Progenitor cell of endocrine pancreas (in vitro differentiated cells): ENCODE data around the gene LIPH. TPM values are rescaled to one million over a fixed set of nuclear protein-coding genes. Genes with fewer than 3 reads are reported as not detected.
A peak's percentile ranks its signal among the peaks of the same experiment; 100 is the strongest.

Experiments
- DNase-seq: peaks from one replicate; pipeline ENCODE4 v3.0.0; 2021; ENCODE audit warnings: low spot score; ENCODE audit not compliant: unreplicated experiment
- H3K27ac Mint-ChIP-seq: 2 replicates; pipeline ENCODE4 v1.8.0; 2021; ENCODE audit warnings: mild to moderate bottlenecking, moderate library complexity, mixed read lengths
- H3K27me3 Mint-ChIP-seq: 2 replicates; pipeline ENCODE4 v1.8.0; 2021; ENCODE audit warnings: mixed read lengths
- H3K36me3 Mint-ChIP-seq: 2 replicates; pipeline ENCODE4 v1.8.0; 2022; ENCODE audit warnings: mixed read lengths; ENCODE audit not compliant: insufficient read depth
- H3K4me1 Mint-ChIP-seq: 2 replicates; pipeline ENCODE4 v1.8.0; 2021; ENCODE audit warnings: low read depth, mixed read lengths
- H3K4me3 Mint-ChIP-seq: 2 replicates; pipeline ENCODE4 v1.8.0; 2021; ENCODE audit warnings: low read depth, mild to moderate bottlenecking, moderate library complexity, mixed read lengths
- H3K9me3 Mint-ChIP-seq: 2 replicates; pipeline ENCODE4 v1.8.0; 2021; ENCODE audit warnings: low read depth, mixed read lengths
- CTCF ChIP-seq: fragments of 200-600 bp; sonication (generic); IDR thresholded peaks from one replicate; pipeline ENCODE4 v1.5.0; 2021; ENCODE audit warnings: antibody characterized with exemption, mild to moderate bottlenecking; ENCODE audit not compliant: unreplicated experiment
- total RNA-seq: library from RNA; stranded (reverse); gene quantifications from 2 replicates; pipeline ENCODE4 v1.2.1, GENCODE V29; 2021

LIPH gene
- total RNA-seq, 1 donor from 2014 or later: 0.79 TPM

- Mint-ChIP-seq H3K9me3 (no peaks in the 10 kb centered on the region), H3K4me3 (no peak overlapping the region), H3K27ac (no peak overlapping the region), H3K4me1 (no peaks in the 10 kb centered on the region), H3K36me3 (peaks cover 12% of the 10 kb centered on the region), H3K27me3 (no peaks in the 10 kb centered on the region)
- TF ChIP-seq CTCF: no peak
- DNase-seq: no peak
These were observed 86.9 kb downstream of the LIPH start for GRCh38 chr3:185465471-185465870.

DNA sequence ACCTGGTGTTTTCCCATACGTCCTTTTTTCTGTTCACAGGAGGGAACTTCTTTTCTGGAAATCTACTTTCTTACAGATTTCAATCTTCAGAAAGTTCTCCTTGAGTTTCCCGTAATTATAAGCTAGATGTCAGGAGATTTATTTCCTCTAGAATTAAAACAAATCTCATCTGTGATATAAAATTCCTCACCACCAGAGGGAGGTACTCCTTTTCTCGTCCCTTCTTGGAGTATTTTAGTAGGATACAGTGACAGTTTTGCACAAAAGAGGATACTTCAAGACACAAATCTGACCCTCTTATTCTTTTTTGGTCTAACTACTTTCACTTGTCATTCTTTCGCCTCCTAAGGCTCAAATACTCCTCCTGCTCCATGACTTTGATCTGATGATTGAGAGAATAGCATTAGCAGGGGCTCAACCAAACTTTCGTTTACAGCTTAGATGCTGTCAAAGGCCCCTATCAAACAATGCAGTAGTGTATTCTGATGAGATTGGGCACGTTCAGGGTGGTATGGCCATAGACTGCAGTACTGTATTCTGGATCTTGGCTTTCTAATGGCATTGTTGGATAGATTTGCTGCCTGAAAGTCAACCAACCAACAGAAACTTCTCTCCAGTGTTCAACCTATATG, 91.6 kb downstream of the LIPH start:
- Mint-ChIP-seq H3K27ac (no peak overlapping the region), H3K9me3 (no peaks in the 10 kb centered on the region), H3K4me3 (no peak overlapping the region), H3K4me1 (no peaks in the 10 kb centered on the region), H3K36me3 (peaks cover 3% of the 10 kb centered on the region), H3K27me3 (no peaks in the 10 kb centered on the region)
- no peak for DNase-seq
- peak; percentile 49 for TF ChIP-seq CTCF

GRCh38 chr3:185460309-185460708, 92.1 kb downstream of the LIPH start:
- no peaks in the 10 kb centered on the region for H3K27me3 Mint-ChIP-seq
- H3K36me3 Mint-ChIP-seq: peaks cover 1% of the 10 kb centered on the region
- DNase-seq: no peak
- no peaks in the 10 kb centered on the region for H3K9me3 Mint-ChIP-seq
- H3K4me3 Mint-ChIP-seq: no peak overlapping the region
- H3K4me1 Mint-ChIP-seq: no peaks in the 10 kb centered on the region
- no peak overlapping the region for H3K27ac Mint-ChIP-seq
- TF ChIP-seq CTCF: no peak

DNA sequence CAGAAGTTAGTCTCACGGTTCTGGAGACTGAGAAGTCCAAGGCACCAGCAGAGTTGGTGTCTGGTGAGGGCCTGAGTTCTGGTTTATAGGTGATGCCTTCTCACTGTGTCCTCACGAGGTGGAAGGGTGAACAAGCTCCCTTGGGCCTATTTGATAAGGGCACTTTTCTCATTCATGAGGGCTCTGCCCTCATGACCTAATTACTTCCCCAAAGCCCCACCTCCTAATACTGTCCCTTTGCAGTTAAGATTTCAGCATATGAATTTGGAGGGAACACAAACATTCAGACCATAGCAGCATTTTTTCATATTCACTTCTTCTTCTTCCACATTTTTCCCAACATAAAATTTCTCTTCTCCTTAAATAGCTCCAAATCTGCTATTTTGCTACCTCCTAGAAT, 95.0 kb downstream of the LIPH start:
- no peak for TF ChIP-seq CTCF
- Mint-ChIP-seq H3K36me3 (peaks cover 6% of the 10 kb centered on the region), H3K4me1 (no peaks in the 10 kb centered on the region), H3K27me3 (no peaks in the 10 kb centered on the region), H3K27ac (no peak overlapping the region), H3K4me3 (no peak overlapping the region), H3K9me3 (no peaks in the 10 kb centered on the region)
- DNase-seq: no peak

Other genes with a start within 250 kb of the LIPH start
- 29.6 and 31.0 TPM in 2 replicates for gene MAP3K13, start 189.5 kb downstream of the LIPH start, total RNA-seq
- gene TMEM41A, start 53.6 kb downstream of the LIPH start, total RNA-seq: 17.8 and 18.0 TPM in 2 replicates
- 52.3 and 59.2 TPM in 2 replicates for gene SENP2, start 33.7 kb upstream of the LIPH start, total RNA-seq